Activated CD4-positive, alpha-beta T cell treated with anti-CD3 and anti-CD28 coated beads for 24 hours (primary cell): Measurements from ENCODE around the gene LRP1.

Experiments used
- DNase-seq, 2 donors: peaks; one replicate each; pipeline ENCODE4 v3.0.0-alpha.2; 2020; ENCODE audit warnings: low read depth in 2 of 2

Gene LRP1

DNA sequence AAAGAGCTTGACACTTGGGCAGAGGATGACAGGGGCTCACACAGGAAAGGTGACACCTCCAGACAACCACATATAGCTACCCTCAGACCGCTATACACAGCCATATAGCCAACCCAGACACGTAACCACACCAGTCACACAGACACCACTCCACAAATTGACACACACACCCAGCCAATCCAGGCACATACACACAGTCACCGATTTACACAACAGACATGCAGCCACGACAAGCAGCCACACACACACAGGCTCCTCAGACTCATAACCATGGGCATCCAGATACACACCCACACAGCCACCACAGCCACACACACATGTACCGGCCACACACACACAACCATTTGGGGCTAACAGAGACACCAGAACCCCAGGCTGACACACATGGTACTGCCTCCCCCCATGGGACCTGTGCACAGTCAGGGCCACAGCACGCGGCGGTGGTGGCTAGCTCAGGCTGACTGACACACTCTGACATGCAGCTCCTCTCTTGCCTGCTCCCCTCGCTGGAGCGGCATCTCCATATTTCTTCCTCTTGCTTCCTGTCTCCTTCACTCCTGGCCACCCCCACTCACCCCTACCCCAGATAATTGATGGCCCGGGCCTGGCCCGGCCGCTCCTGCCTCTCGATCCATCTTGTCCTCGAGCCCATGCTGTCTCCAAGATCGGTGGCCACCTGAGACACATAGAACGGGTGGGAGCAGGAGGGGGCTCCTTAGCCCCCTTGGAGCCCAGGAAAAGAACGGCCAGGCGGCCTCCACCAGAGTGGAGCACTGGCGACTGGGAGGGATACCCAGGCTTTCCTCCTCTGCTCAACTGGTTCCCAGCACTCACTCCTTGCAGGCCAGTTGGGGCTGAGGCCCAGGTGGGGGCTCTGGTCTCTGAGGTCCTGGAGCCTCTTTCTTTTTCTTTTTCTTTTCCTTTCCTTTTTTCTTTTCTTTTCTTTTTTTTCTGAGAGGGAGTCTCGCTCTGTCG, 95.2 kb downstream of the LRP1 start:
- DNase-seq, result no peak

DNA sequence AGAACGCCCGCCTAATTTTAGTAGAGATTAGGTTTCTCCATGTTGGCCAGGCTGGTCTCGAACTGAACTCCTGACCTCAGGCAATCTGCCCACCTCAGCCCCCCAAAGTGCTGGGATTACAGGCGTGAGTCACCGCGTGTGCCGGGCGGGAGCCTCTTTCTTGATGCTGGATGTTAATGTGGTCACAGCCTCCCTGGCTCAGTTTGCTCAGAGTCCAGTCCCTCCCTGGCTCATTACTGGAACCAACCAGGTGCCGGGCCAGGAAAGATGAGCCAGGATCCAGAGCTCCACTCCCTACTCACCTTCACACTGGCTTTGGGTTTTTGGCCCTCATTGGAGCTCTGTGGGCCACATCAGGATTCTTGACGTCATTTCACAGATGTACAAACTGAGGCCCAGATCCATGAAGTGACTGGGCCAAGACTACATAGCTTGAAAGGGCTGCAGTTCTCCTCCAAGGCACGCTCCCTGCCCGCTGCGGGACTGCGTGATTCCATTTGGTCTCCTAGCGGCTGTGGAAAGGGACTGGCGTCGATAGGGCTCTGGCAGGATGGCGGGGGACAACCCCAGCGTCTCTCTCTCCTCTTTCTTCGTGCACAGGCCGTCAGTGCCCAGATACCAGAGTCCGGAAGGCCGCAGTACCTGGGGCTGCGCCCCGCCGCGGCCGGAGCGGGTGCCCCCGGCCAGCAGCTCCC, 96.1 kb downstream of the LRP1 start:
- no peak for DNase-seq

DNA sequence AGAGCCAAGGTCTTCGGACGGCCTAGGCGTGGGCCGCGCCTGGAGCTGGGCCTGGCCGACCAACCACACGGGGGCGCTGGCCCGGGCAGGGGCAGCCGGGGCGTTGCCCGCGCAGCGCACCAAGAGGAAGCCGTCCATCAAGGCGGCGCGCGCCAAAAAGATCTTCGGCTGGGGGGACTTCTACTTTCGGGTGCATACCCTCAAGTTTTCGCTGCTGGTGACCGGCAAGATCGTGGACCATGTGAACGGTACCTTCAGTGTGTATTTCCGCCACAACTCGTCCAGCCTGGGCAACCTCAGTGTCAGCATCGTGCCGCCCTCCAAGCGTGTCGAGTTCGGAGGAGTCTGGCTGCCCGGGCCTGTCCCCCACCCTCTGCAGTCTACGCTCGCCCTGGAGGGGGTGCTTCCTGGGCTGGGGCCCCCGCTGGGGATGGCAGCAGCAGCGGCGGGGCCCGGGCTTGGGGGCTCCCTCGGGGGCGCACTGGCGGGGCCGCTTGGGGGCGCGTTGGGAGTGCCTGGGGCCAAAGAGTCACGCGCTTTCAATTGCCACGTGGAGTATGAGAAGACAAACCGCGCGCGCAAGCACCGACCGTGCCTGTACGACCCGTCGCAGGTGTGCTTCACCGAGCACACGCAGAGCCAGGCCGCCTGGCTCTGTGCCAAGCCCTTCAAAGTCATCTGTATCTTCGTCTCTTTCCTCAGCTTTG, 96.8 kb downstream of the LRP1 start:
- no peak for DNase-seq

DNA sequence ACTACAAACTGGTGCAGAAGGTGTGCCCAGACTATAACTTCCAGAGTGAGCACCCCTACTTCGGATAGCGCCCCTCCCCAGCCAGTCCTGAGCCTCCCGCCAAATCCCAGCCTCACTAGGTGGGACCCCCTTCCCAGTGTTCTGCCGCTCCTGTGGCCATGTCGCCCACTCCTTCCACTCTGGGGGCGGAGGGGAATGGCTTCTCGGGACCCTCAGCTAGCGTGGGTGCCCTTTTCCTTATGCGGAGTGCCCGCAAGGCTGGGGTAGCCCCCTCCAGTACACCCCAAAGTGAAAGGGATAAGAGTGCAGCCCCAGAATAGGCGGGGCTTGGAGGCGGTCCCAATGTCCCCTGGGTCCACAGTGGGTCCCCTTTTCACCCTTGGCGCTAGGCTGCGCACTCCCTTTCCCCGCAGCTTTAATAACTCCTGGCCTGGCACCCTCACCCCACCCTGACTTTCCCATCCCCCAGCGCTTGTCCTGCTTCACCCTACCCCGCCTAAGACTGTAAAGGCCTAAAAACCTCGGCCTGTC, 97.5 kb downstream of the LRP1 start:
- no peak for DNase-seq

DNA sequence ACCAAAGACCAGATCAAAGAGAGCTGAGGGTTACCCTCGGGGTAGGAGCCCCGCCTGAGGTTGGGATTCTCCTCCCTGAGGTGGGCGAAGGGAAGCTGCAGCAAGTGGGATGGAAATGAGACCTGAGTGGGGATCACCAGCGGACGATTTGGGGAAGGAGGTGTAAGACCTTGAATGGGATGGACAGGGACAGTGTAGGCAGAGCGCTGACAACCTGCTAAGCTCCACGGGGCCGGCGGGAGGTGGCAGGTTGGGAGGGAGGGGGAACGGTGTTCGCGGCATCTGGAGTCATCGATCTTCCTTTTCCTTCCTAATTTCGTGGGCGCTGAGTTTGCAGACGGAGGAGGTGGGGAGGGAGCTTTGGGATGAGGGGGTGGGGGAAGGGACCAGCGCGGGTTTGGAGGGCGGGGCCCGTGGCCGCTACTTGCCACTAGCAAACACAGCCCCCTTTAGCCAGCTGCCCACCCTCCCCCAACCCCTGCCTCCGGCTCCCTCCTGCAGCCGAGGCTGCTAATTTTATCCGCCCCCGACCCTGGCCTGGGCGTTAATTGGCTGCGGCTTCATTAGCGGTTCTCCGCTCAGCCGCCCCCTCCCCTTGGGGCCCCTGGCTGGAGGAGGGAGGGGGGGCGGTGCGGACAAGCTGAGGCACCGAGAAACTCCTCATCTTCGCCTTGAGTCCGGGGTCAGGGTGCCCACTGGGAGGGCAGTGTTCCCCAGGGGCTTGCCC, 98.5 kb downstream of the LRP1 start:
- DNase-seq, result no peak

DNA sequence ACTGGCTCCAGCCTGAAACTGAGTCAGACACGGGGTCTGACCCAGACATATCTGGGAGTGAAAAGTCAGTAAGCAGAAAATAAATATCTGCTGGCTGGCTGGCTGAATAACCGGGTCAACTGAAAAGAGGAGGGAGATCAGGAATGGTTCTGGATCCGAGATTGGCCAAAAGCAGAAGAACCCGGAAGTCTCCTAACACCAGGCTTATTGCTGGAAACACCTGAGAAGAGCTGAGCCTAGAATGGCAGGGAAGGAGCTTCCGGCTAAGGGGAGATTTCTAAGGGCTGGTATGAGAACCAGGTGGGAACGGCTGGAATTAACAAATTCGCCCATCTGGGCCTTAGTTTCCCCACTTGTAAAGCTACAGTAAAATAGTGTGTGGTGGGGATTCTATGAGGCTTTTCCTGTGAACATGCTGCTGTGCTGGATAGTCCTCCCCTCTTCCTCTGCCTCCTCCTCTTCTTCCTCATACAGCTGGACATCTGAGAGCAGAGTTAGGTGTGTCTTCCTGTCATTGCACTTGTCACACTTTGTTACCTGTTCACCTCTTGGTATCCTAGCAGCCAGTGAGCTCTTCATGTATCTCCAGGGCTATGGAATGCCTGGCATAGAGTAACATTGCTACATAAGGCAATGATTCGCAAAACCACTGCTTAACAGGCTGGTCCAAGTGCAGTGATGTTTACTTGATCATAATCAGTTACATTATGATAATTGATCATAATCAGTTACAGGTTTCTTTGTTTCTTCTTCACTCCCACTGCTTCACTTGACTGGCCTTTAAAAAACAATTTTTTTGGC, 99.2 kb downstream of the LRP1 start:
- DNase-seq, result no peak

DNA sequence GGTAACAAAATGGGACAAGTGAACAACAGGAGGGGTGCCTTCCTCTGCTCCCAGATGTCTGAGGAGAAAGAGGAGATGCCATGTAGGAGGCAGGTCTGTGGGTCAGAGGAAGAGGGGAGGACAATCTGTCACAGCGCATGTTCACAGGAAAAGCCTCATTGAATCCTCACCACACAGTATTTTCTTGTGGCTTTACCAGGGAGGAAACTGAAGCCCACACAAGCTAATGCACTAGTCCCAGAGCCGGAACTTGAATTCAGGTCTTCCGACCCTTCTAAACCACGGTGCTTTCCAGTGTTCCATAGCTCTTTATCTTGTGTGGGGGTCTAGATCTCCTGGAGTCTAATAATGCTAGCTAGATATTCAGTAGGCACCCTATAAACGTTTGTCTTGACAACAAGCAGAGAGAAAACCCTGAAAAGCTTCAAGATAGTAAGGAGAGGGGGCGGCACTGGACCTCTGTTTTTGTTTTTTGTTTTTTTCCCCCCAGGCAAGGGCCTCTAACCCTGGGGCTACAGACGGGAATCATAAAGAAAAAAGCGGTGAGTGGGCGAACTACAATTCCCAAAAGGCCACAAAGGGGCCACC, 100.9 kb downstream of the LRP1 start:
- no peak for DNase-seq

DNA sequence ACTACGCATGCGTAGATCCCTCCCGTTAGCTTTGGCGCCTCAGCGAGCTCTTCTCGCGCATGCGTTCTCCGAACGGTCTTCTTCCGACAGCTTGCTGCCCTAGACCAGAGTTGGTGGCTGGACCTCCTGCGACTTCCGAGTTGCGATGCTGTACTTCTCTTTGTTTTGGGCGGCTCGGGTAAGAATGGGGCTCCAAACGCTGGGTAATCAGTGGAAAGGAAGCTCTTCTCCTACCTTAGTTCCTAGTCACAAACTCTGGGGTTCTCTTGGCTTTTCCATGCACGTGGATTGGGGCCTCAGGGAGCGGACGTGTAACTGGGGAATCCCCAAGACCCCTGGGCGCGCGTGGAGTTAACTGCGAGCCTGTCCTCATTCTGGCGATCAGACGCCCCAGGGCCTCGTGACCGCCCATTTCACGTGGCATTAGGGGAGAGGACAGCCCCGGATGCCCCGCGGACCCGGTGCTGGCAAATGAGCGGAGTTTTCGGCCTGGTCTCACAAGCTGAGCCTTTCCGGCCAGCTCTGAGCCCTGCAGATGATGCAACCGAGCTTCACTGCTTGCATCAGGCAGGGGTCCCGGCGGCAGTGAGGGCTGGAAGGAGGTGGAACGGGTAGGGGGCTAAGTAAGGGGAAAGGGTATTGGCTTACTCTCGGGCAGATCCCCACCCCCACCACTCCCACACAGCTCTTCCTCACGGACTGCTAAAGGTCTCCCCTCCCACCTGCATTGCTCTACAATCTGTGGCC, 101.5 kb downstream of the LRP1 start, which contains the start of gene SHMT2:
Gene SHMT2, plus strand, starts transcription at position 78 of the 747 bp plus-strand sequence. Its CDS starts 68 bp downstream, at position 146.
- DNase-seq, result peak; percentile 88 to 93

DNA sequence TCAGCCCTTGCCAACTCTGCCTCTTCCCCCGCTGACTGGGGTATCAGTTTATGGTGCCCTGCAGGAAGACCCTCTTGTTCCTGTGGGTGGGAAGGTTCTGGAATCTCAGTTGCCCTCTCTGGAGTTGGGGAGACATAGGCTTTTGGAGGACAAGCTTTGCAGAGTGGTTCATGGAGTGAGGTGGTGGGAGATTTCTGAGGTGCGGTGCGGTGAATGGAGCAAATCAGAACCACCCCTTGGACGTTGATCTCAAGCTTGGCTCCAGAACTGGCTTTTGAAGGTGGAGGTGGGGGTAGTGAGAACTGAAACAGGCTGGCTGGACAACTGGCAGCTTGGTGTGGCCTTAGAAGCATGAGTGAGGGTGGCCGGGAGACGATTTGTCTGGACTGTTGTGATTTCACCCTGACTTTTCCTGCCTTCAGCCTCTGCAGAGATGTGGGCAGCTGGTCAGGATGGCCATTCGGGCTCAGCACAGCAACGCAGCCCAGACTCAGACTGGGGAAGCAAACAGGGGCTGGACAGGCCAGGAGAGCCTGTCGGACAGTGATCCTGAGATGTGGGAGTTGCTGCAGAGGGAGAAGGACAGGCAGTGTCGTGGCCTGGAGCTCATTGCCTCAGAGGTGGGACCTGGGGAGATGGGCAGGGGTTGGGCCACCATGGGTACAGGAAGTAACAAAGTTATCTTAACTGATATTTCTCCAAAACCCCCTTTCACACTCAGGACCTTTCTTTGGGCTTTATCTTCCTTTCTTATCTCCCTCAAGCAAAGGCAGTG, 102.3 kb downstream of the LRP1 start:
- no peak for DNase-seq

DNA sequence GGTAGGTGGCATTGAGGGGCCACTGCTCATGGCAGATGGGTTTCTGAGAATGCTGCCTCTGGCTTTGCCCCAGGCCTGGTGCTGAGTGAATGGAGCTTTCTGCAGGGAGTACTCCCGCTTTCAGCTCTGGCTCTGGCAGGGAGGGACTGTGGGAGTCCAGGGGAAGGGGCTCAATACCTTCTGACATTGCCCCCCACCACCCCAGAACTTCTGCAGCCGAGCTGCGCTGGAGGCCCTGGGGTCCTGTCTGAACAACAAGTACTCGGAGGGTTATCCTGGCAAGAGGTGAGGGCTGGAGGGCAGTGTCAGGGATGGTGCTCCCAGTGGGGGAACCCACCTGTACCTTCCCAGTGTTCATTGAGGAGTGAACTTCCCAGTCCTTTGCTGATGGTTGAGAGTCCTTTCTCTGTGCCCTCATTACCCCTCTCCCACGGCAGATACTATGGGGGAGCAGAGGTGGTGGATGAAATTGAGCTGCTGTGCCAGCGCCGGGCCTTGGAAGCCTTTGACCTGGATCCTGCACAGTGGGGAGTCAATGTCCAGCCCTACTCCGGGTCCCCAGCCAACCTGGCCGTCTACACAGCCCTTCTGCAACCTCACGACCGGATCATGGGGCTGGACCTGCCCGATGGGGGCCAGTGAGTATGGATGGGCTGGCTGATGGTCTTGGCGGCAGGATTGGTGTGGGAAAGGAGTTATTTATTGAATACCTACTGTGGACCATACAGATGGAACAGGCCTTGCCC, 103.2 kb downstream of the LRP1 start:
- no peak for DNase-seq

DNA sequence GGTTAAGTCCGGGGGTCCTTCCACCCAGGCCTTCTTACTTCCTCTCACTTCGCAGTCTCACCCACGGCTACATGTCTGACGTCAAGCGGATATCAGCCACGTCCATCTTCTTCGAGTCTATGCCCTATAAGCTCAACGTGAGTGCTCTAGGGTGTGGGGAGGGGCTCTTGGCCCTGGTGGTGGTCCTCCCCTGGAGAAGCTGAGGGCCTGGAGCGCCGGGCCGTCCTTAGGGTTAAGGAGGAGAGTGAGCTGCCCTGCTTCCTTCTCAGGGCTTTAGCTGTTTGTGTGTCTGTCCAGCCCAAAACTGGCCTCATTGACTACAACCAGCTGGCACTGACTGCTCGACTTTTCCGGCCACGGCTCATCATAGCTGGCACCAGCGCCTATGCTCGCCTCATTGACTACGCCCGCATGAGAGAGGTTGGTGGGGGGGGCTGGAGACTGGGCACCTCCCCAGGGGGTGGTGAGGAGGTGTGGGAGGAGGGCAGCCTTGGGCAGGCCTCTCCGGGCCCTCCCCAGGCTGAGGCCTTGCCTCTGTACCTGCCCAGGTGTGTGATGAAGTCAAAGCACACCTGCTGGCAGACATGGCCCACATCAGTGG, 104.0 kb downstream of the LRP1 start:
- DNase-seq, result no peak

DNA sequence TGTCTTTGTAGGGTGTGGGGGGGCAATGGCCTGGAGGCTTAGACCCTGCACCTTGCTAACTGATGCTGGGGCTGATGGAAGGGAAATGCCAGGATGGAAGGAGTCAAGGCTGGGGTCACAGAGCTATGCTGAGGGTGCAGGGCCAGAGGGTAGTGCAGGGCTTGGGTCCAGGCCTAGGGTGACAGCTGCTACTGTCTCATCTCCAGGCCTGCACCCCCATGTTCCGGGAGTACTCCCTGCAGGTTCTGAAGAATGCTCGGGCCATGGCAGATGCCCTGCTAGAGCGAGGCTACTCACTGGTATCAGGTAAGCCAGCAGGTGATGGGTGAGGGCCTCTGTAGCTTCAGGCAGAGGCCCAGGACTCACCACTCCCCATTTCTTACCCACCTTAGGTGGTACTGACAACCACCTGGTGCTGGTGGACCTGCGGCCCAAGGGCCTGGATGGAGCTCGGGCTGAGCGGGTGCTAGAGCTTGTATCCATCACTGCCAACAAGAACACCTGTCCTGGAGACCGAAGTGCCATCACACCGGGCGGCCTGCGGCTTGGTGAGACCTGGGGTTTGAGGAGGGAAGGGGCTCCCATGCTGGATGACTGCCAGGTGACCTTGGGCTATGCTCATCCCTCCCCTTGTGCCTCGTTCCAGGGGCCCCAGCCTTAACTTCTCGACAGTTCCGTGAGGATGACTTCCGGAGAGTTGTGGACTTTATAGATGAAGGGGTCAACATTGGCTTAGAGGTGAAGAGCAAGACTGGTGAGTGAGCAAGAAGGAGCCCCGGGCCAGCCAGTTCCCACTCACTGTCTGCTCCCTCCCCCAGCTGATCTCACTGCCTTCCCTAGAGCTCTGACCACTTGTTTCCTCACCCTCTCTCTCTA, 105.3 kb downstream of the LRP1 start:
- DNase-seq, result no peak

DNA sequence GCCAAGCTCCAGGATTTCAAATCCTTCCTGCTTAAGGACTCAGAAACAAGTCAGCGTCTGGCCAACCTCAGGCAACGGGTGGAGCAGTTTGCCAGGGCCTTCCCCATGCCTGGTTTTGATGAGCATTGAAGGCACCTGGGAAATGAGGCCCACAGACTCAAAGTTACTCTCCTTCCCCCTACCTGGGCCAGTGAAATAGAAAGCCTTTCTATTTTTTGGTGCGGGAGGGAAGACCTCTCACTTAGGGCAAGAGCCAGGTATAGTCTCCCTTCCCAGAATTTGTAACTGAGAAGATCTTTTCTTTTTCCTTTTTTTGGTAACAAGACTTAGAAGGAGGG, 105.9 kb downstream of the LRP1 start:
- DNase-seq, result no peak

DNA sequence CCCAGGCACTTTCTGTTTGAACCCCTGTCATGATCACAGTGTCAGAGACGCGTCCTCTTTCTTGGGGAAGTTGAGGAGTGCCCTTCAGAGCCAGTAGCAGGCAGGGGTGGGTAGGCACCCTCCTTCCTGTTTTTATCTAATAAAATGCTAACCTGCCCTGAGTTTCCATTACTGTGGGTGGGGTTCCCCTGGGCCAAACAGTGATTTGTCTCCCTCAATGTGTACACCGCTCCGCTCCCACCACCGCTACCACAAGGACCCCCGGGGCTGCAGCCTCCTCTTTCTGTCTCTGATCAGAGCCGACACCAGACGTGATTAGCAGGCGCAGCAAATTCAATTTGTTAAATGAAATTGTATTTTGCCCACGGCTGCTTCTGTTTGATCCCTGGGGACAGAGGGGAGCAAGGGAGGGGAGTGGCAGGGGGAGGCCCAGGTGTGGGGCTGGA, 106.3 kb downstream of the LRP1 start:
- DNase-seq, result no peak

DNA sequence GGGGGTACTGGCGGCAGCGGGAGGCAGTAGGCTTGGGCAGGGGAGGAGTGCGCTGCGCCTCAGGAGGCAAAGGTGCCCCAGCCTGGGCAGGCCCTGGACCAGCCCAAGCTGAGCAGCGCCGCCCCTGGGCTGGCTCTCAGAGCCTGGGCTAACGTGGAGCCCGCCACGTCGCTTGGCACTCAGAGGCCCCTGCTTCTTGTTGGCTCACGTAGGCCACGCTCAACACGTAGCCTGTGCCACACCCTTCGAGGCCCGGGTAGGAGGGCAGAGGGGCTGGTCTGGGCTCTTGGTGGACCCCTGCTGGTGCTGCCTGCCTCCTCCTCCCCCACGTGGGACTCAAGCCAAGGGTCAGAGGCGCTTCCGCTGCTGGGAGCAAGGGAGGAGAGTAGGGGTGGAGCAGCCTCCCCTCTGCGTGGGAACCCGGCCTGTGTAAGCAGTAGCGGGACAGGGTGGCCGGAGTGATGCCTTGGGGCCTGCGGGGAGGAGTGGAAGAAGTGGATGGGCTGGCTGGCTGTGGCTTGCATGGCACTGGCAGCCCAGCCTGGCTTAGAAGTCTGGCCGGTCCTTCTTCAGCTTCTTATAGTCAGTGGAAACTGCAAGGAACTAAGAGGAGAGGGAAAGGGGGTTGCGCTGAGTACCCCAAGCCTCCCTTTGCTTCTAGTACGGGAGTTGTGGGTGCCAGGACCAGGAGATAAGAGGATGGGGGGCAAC, 106.9 kb downstream of the LRP1 start:
- no peak for DNase-seq

DNA sequence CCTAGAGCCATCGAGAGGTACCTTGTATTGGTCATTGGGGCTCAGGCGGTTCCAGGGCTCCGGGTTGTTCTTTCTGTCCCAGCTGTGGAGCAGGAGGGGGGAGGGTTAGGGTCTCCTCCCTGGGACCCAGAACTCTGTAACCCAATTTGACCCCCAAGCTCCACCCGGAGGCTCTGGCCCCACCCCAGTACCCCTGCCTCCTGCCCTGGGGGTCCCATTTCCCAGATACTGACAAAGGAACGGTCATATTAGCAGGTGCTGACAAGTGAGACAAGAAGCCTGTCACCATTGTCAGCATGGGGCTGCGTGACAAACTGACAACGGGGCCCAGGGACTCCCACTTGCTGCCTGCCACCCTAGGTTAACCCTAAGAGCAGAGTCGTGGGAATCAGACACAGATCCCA, 107.4 kb downstream of the LRP1 start:
- no peak for DNase-seq
